Activated CD4-positive, alpha-beta T cell treated with anti-CD3 and anti-CD28 coated beads, Interleukin-2, amount 50 U/mL, for 1 hour (primary cell): Measurements from ENCODE around the gene HYAL4.
"Not testable (repeated sequence)": the region's sequence is repeated elsewhere in the genome, so short reads cannot be mapped to it uniquely, and the experiment has no call there.

Experiments used
- DNase-seq: peaks from one replicate; pipeline ENCODE4 v3.0.0-alpha.2; 2020

The HYAL4 gene

DNA sequence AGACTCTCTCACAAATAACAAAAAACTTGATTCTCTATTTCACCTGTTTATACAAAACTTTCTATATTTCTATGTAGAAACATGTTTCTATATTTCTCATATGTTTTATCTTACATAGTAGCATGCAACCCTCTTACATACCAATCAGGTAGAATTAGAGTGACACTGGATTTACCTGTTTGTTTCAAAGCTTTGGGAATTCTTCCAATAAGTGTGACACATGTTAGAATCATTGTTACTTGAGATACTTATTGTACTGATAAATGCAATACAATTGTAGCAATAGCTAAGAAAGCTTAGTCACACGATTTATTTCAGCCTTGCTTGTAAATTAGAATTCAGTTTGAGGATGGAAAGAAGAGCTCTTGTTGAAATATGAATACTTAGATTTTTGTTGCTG, 4.9 kb downstream of the HYAL4 start:
- no peak for DNase-seq

DNA sequence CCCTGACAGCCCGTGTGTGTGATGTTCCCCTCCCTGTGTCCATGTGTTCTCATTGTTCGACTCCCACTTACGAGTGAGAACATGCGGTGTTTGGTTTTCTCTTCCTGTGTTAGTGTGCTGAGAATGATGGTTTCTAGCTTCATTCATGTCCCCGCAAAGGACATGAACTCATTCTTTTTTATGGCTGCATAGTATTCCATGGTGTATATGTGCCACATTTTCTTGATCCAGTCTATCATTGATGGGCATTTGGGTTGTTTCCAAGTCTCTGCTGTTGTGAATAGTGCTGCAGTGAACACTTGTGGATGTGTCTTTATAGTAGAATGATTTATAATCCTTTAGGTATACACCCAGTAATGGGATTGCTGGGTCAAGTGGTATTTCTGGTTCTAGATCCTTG, 6.4 kb downstream of the HYAL4 start:
- DNase-seq: not testable (repeated sequence)

DNA sequence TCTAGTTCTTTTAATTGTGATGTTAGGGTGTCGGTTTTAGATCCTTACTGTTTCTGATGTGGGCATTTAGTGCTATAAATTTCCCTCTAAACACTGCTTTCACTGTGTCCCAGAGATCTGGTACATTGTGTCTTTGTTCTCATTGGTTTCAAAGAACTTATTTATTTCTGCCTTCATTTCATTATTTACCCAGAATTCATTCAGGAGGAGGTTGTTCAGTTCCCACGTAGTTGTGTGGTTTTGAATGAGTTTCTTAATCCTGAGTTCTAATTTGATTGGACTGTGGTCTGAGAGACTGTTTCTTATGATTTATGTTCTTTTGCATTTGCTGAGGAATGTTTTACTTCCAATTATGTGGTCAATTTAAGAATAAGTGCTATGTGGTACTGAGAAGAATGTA, 9.3 kb downstream of the HYAL4 start:
- not testable (repeated sequence) for DNase-seq

DNA sequence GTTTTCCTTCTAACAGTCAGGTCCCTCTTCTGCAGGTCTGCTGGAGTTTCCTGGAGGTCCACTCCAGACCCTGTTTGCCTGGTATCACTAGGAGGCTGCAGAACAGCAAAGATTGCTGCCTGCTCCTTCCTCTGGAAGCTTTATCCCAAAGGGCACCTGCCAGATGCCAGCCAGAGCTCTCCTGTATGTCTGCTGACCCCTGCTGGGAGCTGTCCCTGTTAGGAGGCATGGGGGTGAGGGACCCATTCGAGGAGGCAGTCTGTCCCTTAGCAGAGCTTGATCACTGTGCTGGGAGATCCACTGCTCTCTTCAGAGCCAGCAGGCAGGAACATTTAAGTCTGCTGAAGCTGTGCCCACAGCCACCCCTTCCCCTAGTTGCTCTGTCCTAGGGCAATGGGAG, 11.5 kb downstream of the HYAL4 start:
- not testable (repeated sequence) for DNase-seq

DNA sequence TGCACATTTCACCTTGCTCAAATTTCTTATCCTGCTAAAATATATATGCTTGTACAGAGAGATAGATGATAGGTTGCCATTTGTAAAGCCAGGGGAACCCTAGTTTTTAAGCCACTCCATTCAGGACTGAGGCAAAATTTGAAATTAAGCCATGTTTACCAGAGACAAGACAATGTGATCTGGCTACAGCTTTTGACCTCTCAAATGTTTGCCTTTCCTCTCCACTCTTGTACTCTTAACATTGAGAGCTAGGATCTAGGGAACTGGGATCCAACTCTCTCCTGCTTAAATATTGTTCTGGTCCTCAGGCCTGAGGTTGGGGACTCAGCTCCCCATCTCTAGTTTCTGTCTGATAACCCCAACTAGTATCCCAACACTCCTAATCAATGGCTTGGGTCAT, 15.9 kb downstream of the HYAL4 start:
- DNase-seq: no peak

DNA sequence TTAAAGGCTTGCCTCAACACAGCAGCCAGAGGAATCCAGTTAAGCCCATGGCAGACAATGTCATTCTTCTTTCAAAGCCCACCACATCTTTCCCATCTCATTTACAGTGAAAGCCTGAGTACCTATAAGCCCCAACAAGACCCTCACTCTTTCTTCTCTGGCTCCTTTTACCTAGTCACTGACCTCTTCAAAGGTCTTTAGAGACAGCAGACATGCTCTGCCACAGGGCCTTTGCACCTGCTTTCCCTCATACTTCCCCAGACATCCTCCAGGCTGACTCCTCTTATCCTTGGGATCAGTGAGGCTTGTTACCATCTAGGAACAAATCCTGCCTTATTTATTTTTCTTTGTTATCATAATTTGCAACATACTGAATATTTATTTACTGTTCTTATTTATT, 17.8 kb downstream of the HYAL4 start:
- DNase-seq: no peak

DNA sequence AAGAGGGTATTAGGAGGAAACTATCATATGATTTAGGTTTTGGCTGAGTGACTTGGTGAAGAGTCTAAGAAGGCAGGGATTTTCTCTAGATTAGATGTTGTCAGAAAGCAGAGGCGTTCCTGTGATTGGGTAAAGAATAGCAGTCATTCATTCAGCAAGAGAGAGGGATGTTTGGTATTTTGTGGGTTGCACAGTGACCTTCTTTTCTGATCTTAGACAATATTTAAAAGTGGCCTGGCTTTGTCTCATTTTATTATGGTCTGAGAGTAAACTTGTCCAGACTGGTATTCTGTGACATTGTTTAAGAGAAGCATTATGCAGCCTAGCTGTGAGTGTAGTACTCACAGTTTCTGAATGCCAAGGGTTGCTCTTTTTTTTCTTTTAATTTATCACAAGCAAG, 18.5 kb downstream of the HYAL4 start:
- no peak for DNase-seq

DNA sequence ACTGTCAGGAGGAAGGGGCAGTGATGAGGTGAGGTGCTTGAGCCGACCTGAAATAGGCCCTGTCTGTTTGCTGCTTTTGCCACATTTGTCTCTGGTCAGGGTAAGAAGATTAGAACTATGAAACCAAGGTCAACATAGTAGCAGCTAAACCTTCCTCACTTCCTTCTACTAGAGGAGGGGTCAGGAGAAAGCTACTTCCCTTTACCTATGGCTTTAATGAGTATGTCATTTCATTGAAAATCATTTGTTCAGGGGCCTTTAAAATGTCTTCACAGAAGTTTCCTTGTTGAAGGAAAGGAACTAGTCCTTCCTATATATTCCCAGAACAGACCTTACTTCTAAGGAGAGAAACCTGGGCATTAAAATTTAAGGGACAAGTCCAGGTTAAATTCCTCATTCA, 19.0 kb downstream of the HYAL4 start:
- no peak for DNase-seq

DNA sequence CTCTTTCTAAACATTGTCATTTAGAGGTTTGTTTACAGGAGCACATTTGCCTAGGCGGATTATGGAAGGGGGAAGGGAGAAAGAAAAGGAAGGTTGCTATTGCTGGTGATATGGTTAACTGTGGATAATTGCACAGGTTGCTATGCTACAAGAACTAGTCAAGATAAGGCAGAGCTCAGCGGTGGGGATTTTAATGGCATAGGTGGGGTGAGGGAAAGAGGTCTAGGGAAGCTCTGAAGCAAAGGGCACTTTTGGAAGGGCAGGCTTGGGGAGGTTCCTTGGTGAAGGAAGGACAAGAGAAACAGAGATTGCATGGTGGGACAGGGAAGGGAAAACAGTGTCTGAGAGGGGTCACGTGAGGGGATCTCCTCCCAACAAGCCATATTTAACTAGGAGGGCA, 19.5 kb downstream of the HYAL4 start:
- no peak for DNase-seq

DNA sequence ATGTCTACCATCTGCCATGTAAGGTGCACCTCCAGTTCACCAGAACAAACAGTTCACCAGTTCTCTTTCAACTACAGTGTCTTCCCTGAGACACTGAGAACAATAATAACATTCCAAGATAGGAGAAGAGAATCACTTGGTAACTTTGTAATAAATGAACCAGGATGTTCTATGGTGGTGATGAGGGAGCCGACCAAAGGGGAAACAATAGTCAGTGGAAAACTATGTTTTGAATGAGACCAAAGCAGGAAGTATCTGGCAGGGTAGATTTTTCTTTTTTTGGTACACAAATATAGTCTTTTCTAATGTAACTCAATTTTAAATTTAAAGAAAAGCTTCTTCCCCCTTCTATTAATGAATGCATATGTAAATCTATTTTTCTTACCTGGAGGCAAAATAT, 20.0 kb downstream of the HYAL4 start:
- DNase-seq: no peak

DNA sequence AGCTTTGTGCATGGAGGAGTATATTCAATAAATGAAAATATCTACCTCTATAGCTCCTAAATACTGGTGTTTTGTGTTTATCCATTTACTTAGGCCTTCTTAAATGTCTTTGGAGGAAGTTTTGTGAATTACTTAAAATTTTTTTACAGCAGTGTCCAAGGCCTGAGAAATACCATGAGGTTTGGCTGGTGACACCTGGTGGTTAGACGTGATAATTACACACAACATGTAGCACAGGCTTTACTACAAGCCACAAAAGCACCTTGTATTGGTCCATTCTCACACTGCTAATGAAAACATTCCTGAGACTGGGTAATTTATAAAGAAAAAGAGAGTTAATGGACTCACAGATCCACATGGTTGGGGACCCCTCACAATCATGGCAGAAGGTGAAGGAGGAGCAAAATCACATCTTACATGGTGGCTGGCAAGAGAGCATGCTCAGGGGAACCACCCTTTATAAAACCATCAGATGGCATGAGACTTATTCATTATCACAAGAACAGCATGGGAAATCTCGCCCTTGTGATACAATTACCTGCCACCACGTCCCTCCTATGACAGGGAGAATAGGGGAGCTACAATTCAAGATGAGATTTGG, 20.6 kb downstream of the HYAL4 start:
- DNase-seq: peak; percentile 31

DNA sequence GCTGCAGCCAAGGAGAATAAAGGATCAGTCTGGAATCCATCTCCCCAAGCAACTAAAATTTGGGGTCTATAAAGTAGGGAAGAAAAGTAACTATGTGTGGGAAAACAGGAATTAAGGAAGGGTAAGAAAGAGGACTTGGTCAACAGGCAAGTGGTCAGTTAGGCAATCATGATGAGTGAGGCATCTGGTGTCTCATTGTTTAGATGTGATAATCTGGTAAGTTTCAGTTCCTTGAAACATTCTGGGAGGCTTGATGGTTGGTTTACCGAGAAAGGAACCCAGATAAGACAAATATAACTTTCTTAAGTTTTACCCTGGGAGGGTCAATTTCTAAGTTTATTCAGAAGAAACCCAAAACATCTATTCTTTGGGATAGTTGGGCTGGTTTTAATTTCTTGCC, 22.3 kb downstream of the HYAL4 start:
- no peak for DNase-seq

DNA sequence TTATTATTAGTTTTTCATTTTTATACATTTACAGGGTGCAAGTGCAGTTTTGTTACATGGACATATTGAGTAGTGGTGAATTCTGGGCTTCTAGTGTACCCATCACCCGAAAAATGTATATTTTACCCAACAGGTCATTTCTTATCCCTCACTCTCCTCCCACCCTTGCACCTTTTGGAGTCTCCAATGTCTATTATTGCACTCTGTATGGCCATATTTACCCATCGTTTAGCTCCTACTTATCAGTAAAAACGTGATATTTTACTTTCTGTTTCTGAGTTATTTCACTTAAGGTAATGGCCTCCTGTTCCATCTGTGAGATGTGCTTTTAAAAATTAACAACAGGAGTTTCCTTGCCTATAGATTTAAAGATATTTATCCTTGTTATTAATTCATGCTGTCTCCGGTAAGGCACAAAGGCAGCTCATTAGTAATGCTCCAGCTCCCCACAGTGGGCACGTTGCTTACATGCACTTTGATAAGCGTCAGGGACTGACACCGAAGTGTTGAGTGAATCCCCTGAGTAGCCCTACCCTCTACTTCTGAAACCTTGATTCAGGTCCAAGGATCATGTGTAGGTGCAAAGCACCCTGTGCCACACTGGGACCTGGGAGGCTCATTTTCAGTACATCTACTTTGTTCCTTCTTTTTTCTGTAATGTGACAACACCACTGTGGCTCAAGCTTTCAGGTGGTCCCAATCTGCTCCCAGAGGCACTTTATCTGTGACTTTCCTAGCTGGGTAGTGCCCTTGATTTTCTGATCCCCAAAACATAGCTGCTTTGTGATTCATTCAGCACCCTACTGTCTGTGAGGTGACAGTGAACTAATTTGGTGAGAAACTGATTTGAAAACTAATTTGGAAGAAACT, 27.3 kb downstream of the HYAL4 start:
- peak; percentile 12 for DNase-seq

DNA sequence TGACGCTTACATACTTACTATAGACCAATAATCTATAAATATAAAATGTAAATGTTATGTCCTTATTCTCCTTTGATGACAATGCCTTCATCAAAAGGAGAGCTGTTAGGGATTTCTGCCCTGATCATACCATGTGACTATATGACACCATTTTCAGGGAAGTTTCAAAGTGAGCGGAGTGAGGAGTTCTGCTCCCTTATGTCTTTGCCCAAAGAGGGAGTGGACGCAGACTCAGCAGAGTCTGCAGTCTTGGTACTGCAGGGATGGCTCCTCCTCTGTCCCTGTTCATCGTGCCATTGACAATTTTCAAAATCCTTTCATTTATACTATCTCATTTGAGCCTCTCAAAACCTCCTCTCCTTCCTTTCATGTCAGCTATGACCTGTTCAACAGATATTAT, 27.9 kb downstream of the HYAL4 start:
- no peak for DNase-seq

DNA sequence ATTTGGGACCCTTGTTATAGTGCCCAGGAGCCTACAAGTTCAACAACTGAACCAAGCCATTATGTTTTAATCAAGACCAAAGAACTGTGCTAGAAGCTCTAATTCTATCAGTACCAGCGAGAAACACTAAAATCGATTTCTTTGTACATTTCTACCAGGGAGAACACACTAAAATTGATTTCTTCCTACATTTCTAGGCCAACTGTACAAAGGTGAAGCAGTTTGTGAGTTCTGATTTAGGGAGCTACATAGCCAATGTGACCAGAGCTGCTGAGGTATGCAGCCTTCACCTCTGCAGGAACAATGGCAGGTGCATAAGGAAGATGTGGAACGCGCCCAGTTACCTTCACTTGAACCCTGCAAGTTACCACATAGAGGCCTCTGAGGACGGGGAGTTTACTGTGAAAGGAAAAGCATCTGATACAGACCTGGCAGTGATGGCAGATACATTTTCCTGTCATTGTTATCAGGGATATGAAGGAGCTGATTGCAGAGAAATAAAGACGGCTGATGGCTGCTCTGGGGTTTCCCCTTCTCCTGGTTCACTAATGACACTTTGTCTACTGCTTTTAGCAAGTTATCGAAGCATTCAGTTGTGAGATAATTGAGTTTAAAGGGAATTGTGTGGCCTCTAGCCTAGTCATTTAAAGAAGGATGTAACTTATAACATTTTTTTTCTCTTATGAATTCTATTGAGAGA, 31.7 kb downstream of the HYAL4 start:
- no peak for DNase-seq

DNA sequence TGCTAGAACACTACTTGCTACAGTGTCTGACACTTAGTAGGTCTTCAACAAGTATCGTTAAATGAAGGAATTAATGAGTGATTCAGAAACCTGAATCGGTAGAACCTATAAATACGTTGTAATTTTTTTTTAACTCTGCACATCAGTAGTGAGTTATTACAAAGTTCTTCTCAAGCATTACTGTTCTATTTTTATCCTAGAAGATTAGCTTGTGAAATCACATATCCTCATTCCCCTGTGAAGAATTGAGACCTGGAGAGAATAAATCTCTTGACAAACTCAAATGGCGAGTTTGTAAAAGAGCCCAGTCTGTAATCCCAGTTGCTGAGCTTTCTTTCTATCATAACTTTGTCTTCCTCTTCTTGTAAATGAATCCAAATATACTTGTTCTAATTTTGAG, 34.7 kb downstream of the HYAL4 start:
- no peak for DNase-seq

DNA sequence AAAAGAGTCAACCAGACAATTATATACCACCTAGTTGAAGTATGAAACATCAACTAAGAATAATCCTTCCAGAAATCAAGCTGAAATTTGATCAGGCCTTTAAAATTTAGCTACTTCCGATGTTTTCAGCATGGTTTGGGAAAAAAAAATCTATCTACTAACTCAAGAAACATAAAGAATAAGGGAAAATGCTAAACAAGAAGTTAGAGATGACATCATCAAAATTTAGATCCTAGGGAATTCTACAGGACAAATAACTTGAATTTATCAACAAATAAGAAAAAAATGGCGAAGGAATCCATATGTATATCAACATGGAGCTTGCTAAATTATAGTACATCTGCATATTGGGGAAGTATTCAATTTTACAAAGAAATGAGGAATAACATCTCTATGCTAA, 36.3 kb downstream of the HYAL4 start:
- DNase-seq: no peak

DNA sequence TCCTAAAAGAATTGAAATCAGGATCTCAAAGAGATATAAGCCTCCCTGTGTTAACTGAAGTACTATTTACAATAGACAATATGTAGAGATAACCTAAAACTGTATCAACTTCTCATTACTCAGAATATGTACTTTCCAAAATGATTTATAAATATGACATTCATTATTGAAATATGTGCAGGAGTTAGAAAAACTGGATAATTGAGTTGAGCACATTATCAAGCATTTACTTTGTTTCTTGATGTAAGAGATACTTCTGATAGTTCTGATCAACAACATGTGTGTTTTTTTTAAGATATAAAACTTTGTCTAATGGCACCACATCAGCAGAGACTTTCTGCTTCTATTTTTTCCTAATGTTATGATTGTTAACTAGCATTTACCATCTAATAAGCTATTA, 38.2 kb downstream of the HYAL4 start:
- no peak for DNase-seq

DNA sequence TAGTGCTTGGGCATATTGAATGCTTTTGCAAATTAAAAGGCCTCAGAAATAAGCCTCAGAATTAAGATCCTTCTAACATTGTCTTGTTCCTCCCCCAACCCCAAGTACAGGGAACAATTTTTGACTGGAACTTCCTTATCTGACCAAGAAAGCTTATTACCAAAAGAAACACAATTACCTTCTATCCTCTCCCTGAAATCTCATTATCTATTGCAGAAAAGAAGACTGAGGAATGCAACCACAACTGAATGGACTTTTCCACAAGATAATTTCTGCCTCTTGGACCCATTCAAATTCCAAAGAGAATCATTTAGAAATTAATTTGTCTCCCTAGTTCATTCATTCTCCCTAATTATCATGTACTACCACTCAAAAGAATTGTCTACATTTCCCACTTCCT, 43.2 kb downstream of the HYAL4 start:
- no peak for DNase-seq

DNA sequence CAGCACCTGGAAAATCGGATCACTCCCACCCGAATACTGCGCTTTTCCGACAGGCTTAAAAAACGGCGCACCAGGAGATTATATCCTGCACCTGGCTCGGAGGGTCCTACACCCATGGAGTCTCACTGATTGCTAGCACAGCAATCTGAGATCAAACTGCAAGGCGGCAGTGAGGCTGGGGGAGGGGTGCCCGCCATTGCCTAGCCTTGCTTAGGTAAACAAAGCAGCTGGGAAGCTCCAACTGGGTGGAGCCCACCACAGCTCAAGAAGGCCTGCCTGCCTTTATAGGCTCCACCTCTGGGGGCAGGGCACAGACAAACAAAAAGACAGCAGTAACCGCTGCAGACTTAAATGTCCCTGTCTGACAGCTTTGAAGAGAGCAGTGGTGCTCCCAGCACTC, 49.8 kb downstream of the HYAL4 start:
- DNase-seq: not testable (repeated sequence)

DNA sequence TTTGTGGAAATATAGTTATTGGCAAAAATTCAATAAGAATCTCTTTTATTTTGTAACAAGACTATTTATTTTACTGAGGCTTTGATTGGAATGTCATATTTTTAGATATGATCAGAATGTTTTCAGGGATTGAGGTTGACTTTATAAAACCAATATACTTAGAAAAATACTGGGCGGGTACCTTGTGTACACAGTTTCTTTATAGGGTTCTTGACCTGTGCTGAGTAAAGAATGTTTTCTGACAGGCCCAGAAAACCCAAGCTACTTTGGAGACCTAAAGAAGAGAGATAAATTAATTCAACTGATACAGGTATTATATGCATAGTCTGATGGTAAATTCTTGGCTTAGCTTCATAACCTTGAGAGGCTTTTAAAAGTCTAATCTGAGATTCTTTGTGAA, 56.1 kb downstream of the HYAL4 start:
- no peak for DNase-seq

DNA sequence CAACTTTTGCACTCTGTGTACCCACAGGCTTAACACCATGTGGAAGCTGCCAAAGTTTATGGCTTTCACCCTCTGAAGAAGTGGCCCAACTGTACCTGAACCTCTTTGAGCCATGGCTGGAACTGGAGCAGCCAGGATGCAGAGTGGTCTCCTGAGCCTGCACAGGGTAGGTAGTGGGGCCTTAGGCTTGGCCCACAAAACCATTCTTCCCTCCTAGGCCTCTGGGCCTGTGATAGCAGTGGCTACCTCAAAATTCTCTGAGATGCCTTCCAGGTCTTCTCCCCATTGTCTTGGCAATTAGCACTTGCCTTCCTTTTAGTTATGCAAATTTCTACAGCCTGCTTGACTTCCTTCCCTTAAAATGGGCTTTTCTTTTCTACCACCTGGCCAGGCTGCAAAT, 60.7 kb downstream of the HYAL4 start:
- DNase-seq: no peak

DNA sequence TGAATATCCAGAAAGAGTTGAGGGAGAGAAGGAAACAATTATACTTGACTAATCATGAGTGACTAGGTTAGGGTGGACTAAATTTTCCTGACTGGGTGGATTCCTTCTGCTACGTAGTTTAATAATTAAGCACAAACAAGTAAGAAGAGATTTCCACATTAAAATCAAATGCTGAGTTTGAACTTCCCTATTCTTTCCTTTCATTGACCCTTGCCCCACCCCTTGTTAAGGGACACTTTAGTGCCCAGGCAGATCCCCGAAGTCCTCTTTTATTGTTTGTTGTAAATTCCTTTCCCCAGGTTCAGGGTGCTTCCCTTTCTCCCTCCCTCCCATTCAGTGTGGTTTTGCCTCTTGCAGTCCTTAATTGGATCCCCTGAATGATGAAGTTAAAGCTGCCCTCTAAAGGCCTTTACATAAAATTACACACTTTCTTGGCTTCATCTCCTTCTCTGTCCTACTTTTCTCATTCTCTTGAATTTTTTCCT, 71.3 kb downstream of the HYAL4 start:
- no peak for DNase-seq

DNA sequence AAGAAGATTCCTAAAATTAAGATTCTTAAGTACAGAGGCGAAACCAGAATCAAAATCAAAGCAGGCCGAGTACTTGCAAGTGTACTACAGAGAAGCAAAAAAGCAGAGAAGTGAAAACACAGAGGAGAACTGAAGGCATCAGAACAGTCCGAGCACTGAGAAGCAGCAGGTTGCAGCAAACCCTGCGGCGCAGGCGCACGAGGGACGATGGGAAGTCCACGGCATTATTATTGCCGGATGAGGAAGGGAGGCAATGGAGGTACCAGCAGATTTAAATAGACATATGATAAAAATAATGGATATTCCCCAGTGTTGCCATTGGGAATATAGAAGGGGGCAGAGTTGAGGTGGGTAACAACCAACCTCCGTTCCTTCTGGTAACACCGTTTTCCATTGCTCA, 72.9 kb downstream of the HYAL4 start:
- DNase-seq: no peak
